ENCODE results near the gene SEZ6L. TPM values are rescaled to one million over a fixed set of nuclear protein-coding genes. Genes with fewer than 3 reads are reported as not detected.

Gene SEZ6L
- total RNA-seq, 1 donor from 2014 or later = 1.7 TPM

DNA sequence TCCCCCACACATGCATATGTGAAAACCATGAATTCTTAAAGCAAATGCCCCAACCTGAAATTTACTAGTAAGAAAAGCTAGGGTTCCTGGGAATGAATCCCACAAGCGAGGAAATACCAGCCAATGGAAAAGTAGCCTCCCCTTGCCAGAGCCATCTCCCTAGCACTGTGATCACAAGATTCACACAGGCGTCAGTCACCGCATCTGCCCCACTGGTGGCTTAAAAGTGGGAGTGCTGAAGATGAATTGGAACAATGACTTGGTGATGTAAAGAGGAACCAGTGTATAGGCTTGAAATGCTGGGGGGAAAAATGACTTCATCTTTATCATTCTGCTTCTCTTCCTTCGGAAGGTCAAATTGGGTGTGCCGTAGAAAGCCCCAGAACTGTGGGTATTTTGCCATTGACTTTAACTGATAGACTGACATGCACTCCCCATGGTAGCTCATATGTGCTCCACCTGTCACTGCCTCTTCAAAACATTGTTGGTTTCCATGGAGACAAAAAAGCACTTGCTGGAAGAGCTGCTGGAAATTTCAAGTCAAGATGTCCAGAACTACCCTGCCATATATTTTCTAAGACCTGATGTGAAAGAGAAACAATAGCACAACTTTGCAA lies 240.6 kb downstream of the SEZ6L start:
- no peak for DNase-seq (ENCODE audit: low read depth, low spot score)
- H3K4me3 Mint-ChIP-seq = no peak overlapping the region

DNA sequence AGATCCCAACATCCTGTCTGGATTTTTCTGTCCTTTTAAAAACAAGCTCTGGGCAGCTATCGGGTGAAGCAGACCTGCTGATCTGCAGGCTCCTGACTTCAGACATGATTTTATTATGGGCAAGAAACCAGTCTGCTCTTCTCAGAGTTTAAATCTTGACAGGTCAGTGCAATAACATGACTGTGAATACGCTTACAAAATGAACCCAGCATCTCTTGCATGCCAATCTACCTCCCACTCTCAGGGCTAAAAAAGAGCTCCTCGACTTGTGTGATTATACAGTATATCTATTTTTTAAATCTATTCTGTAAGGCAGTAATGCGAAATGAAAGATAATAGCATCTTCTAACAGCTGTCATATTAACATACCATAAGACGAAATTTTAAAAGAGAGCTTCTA lies 241.1 kb downstream of the SEZ6L start:
- Mint-ChIP-seq H3K9me3 (no peaks in the 10 kb centered on the region), H3K4me1 (peaks cover 7% of the 10 kb centered on the region), H3K36me3 (ENCODE audit: low read depth) (no peaks in the 10 kb centered on the region), H3K27me3 (ENCODE audit: low read depth) (peaks cover 21% of the 10 kb centered on the region), H3K4me3 (no peak overlapping the region), H3K27ac (ENCODE audit: unreplicated experiment) (no peak overlapping the region)
- TF ChIP-seq, protein P1, sequence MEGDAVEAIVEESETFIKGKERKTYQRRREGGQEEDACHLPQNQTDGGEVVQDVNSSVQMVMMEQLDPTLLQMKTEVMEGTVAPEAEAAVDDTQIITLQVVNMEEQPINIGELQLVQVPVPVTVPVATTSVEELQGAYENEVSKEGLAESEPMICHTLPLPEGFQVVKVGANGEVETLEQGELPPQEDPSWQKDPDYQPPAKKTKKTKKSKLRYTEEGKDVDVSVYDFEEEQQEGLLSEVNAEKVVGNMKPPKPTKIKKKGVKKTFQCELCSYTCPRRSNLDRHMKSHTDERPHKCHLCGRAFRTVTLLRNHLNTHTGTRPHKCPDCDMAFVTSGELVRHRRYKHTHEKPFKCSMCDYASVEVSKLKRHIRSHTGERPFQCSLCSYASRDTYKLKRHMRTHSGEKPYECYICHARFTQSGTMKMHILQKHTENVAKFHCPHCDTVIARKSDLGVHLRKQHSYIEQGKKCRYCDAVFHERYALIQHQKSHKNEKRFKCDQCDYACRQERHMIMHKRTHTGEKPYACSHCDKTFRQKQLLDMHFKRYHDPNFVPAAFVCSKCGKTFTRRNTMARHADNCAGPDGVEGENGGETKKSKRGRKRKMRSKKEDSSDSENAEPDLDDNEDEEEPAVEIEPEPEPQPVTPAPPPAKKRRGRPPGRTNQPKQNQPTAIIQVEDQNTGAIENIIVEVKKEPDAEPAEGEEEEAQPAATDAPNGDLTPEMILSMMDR (conservative IDR thresholded peaks at IDR 0.05) = no peak
- no peak for DNase-seq (ENCODE audit: low read depth, low spot score)

More for the DNA sequence above, 240.6 kb downstream of the SEZ6L start:
- Mint-ChIP-seq H3K27me3 (ENCODE audit: low read depth) (peaks cover 21% of the 10 kb centered on the region), H3K9me3 (no peaks in the 10 kb centered on the region), H3K27ac (ENCODE audit: unreplicated experiment) (no peak overlapping the region), H3K36me3 (ENCODE audit: low read depth) (no peaks in the 10 kb centered on the region), H3K4me1 (peaks cover 8% of the 10 kb centered on the region)
- TF ChIP-seq, protein P1 (conservative IDR thresholded peaks at IDR 0.05) = no peak

DNA sequence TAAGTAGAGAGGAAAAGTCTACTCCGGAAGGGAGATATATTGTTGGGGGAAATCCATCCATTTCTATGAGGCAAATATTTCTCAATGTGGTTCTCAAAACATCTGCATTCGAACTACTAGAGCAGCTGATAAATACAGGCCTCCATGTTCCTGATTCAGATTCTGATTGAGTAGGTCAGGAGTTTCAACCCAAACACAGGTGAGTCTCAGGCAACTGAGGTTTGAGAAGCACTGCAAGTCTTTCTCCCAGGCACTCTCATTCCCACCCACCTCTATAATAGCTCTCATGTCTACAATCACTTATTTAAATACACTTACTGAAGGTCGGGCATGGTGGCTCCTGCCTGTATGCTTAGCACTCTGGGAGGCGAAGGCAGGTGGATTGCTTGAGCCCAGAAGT lies 245.1 kb downstream of the SEZ6L start:
- Mint-ChIP-seq H3K27me3 (ENCODE audit: low read depth) (peaks cover 50% of the 10 kb centered on the region), H3K36me3 (ENCODE audit: low read depth) (no peaks in the 10 kb centered on the region), H3K4me3 (no peak overlapping the region), H3K4me1 (peaks cover 7% of the 10 kb centered on the region), H3K27ac (ENCODE audit: unreplicated experiment) (no peak overlapping the region), H3K9me3 (no peaks in the 10 kb centered on the region)
- DNase-seq (ENCODE audit: low read depth, low spot score) = no peak
- TF ChIP-seq, protein P1 (conservative IDR thresholded peaks at IDR 0.05) = no peak

DNA sequence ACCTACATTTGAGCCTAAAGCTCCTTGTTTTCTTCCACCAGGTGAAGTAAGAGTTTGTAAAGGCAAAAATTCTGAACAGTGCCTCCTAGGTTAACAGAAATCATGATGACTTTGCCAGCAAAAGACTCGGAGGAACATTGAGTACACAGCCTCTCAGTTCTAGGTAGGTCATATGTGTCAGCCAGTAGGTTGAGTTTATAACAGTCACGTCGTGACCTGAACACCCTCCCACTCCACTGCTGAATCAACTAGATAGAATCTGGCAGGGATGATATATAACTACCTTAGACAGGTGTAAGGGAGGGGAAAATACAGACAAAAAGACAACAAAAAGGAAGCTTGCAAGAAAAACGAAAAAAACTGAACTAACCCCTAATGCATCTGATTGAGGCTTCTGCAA lies 247.0 kb downstream of the SEZ6L start:
- no peaks in the 10 kb centered on the region for H3K4me1 Mint-ChIP-seq
- no peak overlapping the region for H3K27ac Mint-ChIP-seq (ENCODE audit: unreplicated experiment)
- H3K36me3 Mint-ChIP-seq (ENCODE audit: low read depth) = no peaks in the 10 kb centered on the region
- DNase-seq (ENCODE audit: low read depth, low spot score) = no peak
- H3K27me3 Mint-ChIP-seq (ENCODE audit: low read depth) = peaks cover 54% of the 10 kb centered on the region
- no peak overlapping the region for H3K4me3 Mint-ChIP-seq
- TF ChIP-seq, protein P1 (conservative IDR thresholded peaks at IDR 0.05) = no peak
- no peaks in the 10 kb centered on the region for H3K9me3 Mint-ChIP-seq

DNA sequence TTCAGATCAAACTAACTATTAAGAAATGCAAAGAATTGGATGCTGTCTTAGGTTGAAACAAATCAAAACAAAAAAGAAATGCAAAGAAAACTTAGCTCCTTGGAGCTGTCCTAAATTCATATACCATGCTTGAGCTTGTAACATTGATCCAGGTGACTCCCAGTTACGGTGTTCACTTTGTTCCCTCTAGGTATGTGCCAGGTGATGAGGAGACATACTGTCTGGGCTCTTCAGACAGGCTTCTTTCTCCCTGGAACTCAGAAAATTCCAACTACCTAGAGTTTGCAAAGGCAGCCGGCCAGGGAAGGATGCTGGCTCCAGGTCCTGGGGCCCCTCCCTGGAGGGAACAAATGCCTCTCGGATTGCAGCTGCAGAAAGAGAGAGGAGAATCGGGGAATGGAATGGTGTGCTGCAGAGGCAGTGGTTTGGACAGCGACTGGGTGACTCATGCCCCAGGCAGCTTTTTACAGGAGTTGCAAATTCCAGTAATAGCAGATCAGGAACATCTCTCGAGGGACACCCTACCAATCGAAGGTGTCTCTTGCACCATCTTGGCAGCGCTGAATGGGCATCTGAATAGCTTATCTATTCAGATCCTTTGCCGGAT lies 247.5 kb downstream of the SEZ6L start:
- Mint-ChIP-seq H3K4me3 (no peak overlapping the region), H3K9me3 (no peaks in the 10 kb centered on the region), H3K27me3 (ENCODE audit: low read depth) (peaks cover 57% of the 10 kb centered on the region), H3K4me1 (no peaks in the 10 kb centered on the region), H3K27ac (ENCODE audit: unreplicated experiment) (no peak overlapping the region), H3K36me3 (ENCODE audit: low read depth) (no peaks in the 10 kb centered on the region)
- TF ChIP-seq, protein P1 (conservative IDR thresholded peaks at IDR 0.05) = no peak
- DNase-seq (ENCODE audit: low read depth, low spot score) = no peak

All from neural crest cell (in vitro differentiated cells).